Testis (tissue), 2 donors: ENCODE measurements around the gene GK2.

Experiments used
- POLR2A ChIP-seq: fragments of 450-650 bp; IDR thresholded peaks from one replicate; pipeline ENCODE4 v1.6.1; 2017; ENCODE audit warnings: antibody characterized with exemption, mild to moderate bottlenecking, moderate library complexity
- TF ChIP-seq, protein P1 (sequence below), 3 experiments: fragments of 450-650 bp in 2 of 3; fragments of 200-600 bp in 1 of 3; sonication (generic) in 1 of 3; IDR thresholded peaks; one replicate each; pipeline ENCODE4 v1.5.1; 2016 to 2019; ENCODE audit warnings: antibody characterized with exemption in 3 of 3, mild to moderate bottlenecking in 2 of 3, moderate library complexity in 1 of 3

DNA sequence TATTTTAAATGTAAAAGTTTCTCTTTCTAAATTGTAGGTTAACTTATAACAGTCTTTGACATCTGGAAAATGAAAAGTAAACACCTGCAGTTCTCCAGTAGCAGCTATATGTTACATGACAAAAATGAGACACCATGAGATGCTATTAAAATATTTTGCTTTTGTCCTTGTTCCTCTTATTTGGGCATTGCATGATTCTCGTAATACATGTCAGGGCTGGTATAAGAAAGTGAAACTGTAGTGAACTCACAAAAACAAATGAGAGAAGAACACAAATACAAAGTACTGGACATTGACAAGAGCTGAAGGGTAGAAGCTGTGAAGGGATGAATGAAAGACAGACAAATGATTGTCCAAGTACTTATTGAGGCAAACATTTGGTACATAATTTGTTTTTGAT lies 9.0 kb downstream of the GK2 start:
- no peak for TF ChIP-seq POLR2A
- TF ChIP-seq, protein P1, sequence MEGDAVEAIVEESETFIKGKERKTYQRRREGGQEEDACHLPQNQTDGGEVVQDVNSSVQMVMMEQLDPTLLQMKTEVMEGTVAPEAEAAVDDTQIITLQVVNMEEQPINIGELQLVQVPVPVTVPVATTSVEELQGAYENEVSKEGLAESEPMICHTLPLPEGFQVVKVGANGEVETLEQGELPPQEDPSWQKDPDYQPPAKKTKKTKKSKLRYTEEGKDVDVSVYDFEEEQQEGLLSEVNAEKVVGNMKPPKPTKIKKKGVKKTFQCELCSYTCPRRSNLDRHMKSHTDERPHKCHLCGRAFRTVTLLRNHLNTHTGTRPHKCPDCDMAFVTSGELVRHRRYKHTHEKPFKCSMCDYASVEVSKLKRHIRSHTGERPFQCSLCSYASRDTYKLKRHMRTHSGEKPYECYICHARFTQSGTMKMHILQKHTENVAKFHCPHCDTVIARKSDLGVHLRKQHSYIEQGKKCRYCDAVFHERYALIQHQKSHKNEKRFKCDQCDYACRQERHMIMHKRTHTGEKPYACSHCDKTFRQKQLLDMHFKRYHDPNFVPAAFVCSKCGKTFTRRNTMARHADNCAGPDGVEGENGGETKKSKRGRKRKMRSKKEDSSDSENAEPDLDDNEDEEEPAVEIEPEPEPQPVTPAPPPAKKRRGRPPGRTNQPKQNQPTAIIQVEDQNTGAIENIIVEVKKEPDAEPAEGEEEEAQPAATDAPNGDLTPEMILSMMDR (IDR thresholded peaks at IDR 0.05) = no peak
